ENCODE data around the gene RAI1.
"Not testable (repeated sequence)": the region's sequence is repeated elsewhere in the genome, so short reads cannot be mapped to it uniquely, and the experiment has no call there.

RAI1 gene

DNA sequence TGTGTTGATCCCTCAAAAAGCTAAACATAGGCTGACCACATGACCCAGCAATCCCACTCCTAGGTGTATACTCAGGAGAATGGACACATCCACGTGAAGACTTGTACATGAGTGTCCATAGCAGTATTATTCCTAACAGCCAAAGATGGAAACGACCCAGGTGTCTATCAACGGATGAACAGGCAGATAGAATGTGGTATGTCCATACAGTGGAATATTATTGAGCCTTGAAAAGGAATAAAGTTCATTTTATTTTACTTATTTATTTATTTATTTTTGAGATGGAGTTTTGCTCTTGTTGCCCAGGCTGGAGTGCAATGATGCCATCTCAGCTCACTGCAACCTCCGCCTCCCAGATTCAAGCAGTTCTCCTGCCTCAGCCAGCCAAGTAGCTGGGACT, 36.1 kb upstream of the RAI1 start:
- H3K4me1 ChIP-seq (ENCODE audit: control insufficient read depth, insufficient read depth, low read length); H3K27ac ChIP-seq (ENCODE audit: low read depth, low read length); H3K27me3 ChIP-seq (ENCODE audit: control insufficient read depth, insufficient read depth, low read length); H3K4me3 ChIP-seq (ENCODE audit: low read depth, low read length); H3K9ac ChIP-seq (ENCODE audit: low read length); H3K36me3 ChIP-seq (ENCODE audit: control insufficient read depth, insufficient read depth, low read length): not testable (repeated sequence)
- peaks cover 12% of the 10 kb centered on the region for H3K9me3 ChIP-seq (ENCODE audit: control insufficient read depth, insufficient read depth, low read depth, low read length)

DNA sequence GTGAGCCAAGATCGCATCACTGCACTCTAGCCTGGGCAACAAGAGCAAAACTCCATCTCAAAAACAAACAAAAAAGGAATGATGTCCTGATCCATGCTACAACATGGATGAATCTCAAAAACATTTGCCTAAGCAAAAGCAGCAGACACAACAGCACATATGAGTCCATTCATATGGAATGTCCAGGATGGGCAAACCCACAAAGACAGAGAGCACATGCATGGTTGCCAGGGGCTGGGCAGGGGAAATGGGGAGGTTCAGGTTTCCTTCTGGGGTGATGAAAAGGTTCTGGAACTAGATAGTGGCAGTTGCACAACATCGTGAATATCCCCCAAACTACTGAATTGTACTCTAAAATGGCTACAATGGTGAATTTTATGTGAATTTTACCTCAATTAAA, 35.3 kb upstream of the RAI1 start:
- Histone ChIP-seq H3K27ac (ENCODE audit: low read depth, low read length) (no peak overlapping the region), H3K4me1 (ENCODE audit: control insufficient read depth, insufficient read depth, low read length) (no peaks in the 10 kb centered on the region), H3K27me3 (ENCODE audit: control insufficient read depth, insufficient read depth, low read length) (no peaks in the 10 kb centered on the region), H3K9me3 (ENCODE audit: control insufficient read depth, insufficient read depth, low read depth, low read length) (peaks cover 18% of the 10 kb centered on the region), H3K9ac (ENCODE audit: low read length) (no peak overlapping the region), H3K36me3 (ENCODE audit: control insufficient read depth, insufficient read depth, low read length) (no peaks in the 10 kb centered on the region), H3K4me3 (ENCODE audit: low read depth, low read length) (no peak overlapping the region)

DNA sequence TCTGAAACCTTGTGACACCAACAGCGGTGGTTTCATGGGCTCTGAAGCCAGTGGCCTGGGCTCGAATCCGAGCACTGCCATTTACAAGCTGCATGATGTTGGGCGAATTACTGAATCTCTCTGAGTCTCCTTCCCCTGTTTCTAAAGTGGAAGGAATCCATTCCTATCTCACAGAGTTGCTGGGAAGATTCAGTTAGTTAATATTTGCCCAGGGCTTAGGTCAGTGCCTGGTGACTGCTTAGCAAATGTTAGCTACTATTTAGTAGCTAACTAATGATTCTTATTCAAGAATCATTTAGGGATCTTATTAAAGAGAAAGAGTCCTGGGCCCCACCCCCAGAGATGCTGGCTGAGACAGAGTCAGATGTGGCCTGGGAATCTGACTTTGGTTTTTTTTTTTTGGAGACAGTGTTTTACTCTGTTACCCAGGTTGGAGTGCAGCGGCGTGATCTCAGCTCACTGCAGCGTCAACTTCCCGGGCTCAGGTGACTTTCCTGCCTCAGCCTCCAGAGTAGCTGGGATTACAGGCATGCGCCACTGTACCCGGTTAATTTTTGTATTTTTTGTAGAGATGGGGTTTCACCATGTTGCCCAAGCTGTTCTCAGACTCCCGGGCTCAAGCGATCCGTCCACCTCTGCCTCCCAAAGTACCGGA, 33.6 kb upstream of the RAI1 start:
- Histone ChIP-seq H3K9me3 (ENCODE audit: control insufficient read depth, insufficient read depth, low read depth, low read length) (peaks cover 20% of the 10 kb centered on the region), H3K4me3 (ENCODE audit: low read depth, low read length) (no peak overlapping the region), H3K36me3 (ENCODE audit: control insufficient read depth, insufficient read depth, low read length) (no peaks in the 10 kb centered on the region), H3K27me3 (ENCODE audit: control insufficient read depth, insufficient read depth, low read length) (no peaks in the 10 kb centered on the region), H3K4me1 (ENCODE audit: control insufficient read depth, insufficient read depth, low read length) (no peaks in the 10 kb centered on the region), H3K9ac (ENCODE audit: low read length) (no peak overlapping the region), H3K27ac (ENCODE audit: low read depth, low read length) (no peak overlapping the region)

DNA sequence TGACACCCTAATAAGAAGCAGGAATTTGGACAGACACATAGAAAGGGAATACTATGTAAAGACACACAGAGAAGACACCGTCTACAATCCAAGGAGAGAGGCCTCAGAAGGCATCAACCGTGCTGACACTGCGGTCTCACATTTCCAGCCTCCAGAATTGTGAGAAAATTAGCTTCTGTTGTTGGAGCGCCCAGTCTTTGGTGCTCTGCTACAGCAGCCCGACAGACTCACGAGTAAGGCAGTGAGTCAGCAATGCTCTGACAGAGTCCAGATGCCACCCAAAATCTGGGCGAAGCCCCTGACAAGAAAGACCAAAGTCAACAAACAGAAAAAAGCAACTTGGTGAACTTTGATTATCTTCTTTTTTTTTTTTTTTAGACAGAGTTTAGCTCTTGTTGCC, 32.5 kb upstream of the RAI1 start:
- Histone ChIP-seq H3K27ac (ENCODE audit: low read depth, low read length) (no peak overlapping the region), H3K9me3 (ENCODE audit: control insufficient read depth, insufficient read depth, low read depth, low read length) (peaks cover 20% of the 10 kb centered on the region), H3K27me3 (ENCODE audit: control insufficient read depth, insufficient read depth, low read length) (no peaks in the 10 kb centered on the region), H3K4me1 (ENCODE audit: control insufficient read depth, insufficient read depth, low read length) (no peaks in the 10 kb centered on the region), H3K36me3 (ENCODE audit: control insufficient read depth, insufficient read depth, low read length) (no peaks in the 10 kb centered on the region), H3K4me3 (ENCODE audit: low read depth, low read length) (no peak overlapping the region), H3K9ac (ENCODE audit: low read length) (no peak overlapping the region)

DNA sequence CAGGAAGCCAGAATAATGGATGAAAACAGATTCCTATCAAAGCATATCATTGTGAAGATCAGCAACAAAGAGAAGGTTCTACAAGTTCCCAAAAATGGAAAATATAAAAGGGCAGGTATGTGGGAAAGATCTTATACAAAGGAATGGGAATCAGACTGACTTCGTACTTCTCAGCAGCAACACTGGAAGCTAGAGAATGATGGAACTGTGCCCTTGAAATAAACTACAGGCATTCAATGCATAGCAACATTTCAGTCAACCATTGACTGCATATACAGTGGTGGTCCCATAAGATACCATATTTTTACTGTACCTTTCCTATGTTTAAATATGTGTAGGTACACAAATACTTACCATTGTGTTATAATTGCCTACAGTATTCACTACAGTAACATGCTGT, 30.3 kb upstream of the RAI1 start:
- Histone ChIP-seq H3K4me3 (ENCODE audit: low read depth, low read length) (no peak overlapping the region), H3K36me3 (ENCODE audit: control insufficient read depth, insufficient read depth, low read length) (no peaks in the 10 kb centered on the region), H3K27ac (ENCODE audit: low read depth, low read length) (no peak overlapping the region), H3K27me3 (ENCODE audit: control insufficient read depth, insufficient read depth, low read length) (no peaks in the 10 kb centered on the region), H3K9me3 (ENCODE audit: control insufficient read depth, insufficient read depth, low read depth, low read length) (peaks cover 15% of the 10 kb centered on the region; the same call in 1 of the 2 replicates), H3K9ac (ENCODE audit: low read length) (no peak overlapping the region), H3K4me1 (ENCODE audit: control insufficient read depth, insufficient read depth, low read length) (no peaks in the 10 kb centered on the region)

DNA sequence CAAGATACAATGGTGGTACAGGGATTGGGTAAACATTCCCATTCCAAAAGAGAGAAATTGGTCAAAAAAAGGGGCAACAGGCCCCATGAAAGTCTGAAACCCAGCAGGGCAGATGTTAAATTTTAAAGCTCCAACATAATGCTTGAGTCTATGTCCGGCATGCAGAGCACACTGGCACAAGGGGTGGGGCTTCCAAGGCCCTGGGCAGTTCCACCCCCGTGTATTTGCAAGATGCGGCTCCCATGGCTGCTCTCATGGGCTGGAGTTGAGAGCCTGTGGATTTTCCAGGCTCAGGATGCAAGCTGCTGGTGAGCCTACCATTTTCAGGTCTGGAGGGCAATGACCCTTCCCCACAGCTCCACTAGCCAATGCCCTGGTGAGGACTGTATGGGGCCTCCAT, 27.9 kb upstream of the RAI1 start:
- Histone ChIP-seq H3K4me3 (ENCODE audit: low read depth, low read length) (no peak overlapping the region), H3K9ac (ENCODE audit: low read length) (no peak overlapping the region), H3K4me1 (ENCODE audit: control insufficient read depth, insufficient read depth, low read length) (no peaks in the 10 kb centered on the region), H3K27me3 (ENCODE audit: control insufficient read depth, insufficient read depth, low read length) (no peaks in the 10 kb centered on the region), H3K27ac (ENCODE audit: low read depth, low read length) (no peak overlapping the region), H3K36me3 (ENCODE audit: control insufficient read depth, insufficient read depth, low read length) (no peaks in the 10 kb centered on the region), H3K9me3 (ENCODE audit: control insufficient read depth, insufficient read depth, low read depth, low read length) (peaks cover 31% of the 10 kb centered on the region)

DNA sequence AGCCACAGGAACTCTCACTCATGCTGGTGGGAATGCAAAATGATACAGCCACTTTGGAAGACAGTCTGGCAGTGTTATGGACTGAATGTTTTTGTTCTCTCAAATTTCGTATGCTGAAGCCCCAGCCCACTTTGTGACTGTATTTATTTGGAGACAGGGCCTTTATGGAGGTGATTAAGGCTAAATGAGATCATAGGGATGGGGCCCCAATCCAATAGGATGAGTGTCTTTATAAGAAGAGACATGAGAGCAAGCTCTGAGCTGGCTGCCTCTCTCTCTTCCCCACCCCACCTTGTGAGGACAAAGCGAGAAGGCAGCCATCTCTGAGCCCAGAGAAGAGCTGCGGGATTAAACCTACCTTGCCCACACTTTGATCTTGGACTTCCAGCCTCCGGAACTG, 21.9 kb upstream of the RAI1 start:
- Histone ChIP-seq H3K9ac (ENCODE audit: low read length) (no peak overlapping the region), H3K9me3 (ENCODE audit: control insufficient read depth, insufficient read depth, low read depth, low read length) (peaks cover 27% of the 10 kb centered on the region), H3K27ac (ENCODE audit: low read depth, low read length) (no peak overlapping the region), H3K27me3 (ENCODE audit: control insufficient read depth, insufficient read depth, low read length) (no peaks in the 10 kb centered on the region), H3K4me3 (ENCODE audit: low read depth, low read length) (no peak overlapping the region), H3K36me3 (ENCODE audit: control insufficient read depth, insufficient read depth, low read length) (no peaks in the 10 kb centered on the region), H3K4me1 (ENCODE audit: control insufficient read depth, insufficient read depth, low read length) (peaks cover 7% of the 10 kb centered on the region; the same call in 1 of the 2 replicates)

DNA sequence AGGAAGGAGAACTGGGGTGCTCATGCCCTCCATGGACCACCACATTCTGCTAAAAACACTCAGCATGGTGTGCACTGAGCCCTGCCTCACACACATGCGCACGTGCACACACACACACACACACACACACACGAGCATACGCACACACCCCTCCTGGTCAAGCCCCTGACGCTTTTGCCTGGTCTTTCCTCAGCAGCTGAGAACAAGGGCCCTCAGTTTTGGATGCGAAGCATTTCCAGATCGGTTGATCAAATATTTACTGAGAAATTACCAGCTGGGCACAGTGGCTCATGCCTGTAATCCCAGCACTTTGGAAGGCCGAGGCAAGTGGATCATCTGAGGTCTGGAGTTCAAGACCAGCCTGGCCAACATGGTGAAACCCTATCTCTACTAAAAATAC, 20.1 kb upstream of the RAI1 start:
- no peaks in the 10 kb centered on the region for H3K36me3 ChIP-seq (ENCODE audit: control insufficient read depth, insufficient read depth, low read length)
- H3K27me3 ChIP-seq (ENCODE audit: control insufficient read depth, insufficient read depth, low read length): 0 out of 2 replicates have a peak, but pooled peaks cover 3% of the 10 kb centered on the region
- H3K9ac ChIP-seq (ENCODE audit: low read length): no peak overlapping the region
- H3K27ac ChIP-seq (ENCODE audit: low read depth, low read length): no peak overlapping the region
- H3K4me1 ChIP-seq (ENCODE audit: control insufficient read depth, insufficient read depth, low read length): peaks cover 7% of the 10 kb centered on the region; the same call in 1 of the 2 replicates
- H3K9me3 ChIP-seq (ENCODE audit: control insufficient read depth, insufficient read depth, low read depth, low read length): peaks cover 27% of the 10 kb centered on the region
- no peak overlapping the region for H3K4me3 ChIP-seq (ENCODE audit: low read depth, low read length)

DNA sequence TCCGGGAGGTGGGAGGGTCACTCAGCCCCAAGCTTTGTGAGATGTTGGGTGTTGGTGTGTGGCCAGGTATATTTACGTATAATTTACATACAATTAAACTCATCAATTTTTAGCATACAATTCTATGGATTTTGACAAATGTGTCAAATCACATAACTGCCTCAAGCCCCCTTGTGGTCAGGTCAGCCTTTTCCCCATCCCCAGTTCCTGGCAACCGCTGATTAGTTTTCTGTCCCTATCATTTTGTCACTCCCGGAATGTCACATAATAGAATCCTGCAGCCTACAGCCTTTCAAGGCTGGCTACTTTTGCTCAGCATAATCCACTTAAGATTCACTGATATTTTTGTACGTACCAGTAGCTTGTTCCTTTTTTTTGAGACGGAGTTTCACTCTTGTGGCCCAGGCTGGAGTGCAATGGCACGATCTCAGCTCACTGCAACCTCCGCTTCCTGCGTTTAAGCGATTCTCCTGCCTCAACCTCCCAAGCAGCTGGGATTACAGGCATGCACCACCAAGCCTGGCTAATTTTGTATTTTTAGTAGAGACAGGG, 19.3 kb upstream of the RAI1 start:
- H3K4me1 ChIP-seq (ENCODE audit: control insufficient read depth, insufficient read depth, low read length): peaks cover 7% of the 10 kb centered on the region; the same call in 1 of the 2 replicates
- H3K27ac ChIP-seq (ENCODE audit: low read depth, low read length): no peak overlapping the region
- peaks cover 4% of the 10 kb centered on the region; the same call in 1 of the 2 replicates for H3K27me3 ChIP-seq (ENCODE audit: control insufficient read depth, insufficient read depth, low read length)
- no peak overlapping the region for H3K9ac ChIP-seq (ENCODE audit: low read length)
- H3K36me3 ChIP-seq (ENCODE audit: control insufficient read depth, insufficient read depth, low read length): no peaks in the 10 kb centered on the region
- peaks cover 25% of the 10 kb centered on the region for H3K9me3 ChIP-seq (ENCODE audit: control insufficient read depth, insufficient read depth, low read depth, low read length)
- no peak overlapping the region for H3K4me3 ChIP-seq (ENCODE audit: low read depth, low read length)

DNA sequence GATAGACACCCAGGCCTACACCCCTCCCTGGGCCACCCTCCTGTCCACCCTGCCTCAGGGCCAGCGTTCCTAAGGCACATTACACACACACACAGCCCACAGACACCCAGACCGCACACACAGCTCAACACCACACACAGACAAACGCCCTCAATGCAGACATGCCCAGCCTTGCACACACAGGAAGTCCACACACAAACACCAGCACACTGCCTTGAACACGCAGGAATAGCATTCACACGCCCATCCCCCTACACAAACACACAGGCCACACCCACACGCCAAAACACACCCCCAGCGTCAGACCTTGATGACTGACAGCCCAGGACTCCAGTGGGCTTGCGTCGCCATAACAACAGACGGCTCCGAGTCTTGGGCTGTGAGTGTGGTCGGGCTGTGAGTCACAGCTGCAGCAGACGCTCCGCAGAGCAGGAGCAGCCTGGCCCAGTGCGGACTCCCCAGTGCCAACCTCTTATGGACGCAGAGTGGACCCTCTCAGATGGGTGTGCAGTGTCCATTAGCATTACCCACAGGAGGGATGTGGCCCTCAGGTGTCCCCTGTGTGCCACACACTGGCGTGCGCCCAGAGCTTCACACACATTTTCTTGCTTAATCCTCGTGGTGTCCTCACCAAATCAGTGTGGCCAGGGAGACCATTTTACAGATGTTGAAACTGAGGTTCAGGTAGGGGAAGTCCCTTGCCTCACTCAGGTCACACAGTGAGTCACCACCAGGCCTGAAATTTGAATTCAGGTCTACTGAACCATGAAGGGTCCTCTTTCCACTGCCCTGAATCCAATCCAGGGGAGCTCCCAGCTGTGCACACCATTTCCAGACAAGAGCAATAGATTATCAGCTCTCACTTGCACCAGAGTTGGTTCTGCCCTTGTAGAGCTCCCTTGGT, 17.8 kb upstream of the RAI1 start:
- Histone ChIP-seq H3K9me3 (ENCODE audit: control insufficient read depth, insufficient read depth, low read depth, low read length) (peaks cover 11% of the 10 kb centered on the region), H3K4me3 (ENCODE audit: low read depth, low read length) (no peak overlapping the region; the same call in 1 of the 2 replicates), H3K27ac (ENCODE audit: low read depth, low read length) (no peak overlapping the region), H3K36me3 (ENCODE audit: control insufficient read depth, insufficient read depth, low read length) (no peaks in the 10 kb centered on the region), H3K4me1 (ENCODE audit: control insufficient read depth, insufficient read depth, low read length) (peaks cover 7% of the 10 kb centered on the region; the same call in 1 of the 2 replicates), H3K27me3 (ENCODE audit: control insufficient read depth, insufficient read depth, low read length) (peaks cover 7% of the 10 kb centered on the region; the same call in 1 of the 2 replicates), H3K9ac (ENCODE audit: low read length) (no peak overlapping the region)

DNA sequence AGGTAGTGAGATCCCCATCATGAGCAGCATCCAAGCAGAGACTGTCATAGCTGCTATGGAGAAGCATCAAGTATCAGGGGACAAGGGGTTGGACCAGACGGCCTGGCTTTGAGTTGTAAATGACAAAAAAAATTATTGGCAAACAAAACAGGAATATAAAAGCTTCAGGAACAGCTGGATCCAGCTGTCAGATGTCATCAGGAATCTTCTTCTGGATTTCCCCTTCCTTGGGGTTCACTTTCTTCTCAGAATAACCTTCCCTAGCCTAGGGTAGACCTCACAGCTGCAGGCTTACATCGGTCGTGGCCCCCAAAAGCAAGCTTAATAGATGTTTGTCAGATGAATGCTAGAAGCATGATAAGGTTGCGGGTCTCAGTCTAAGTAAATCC, 17.2 kb upstream of the RAI1 start:
- Histone ChIP-seq H3K4me1 (ENCODE audit: control insufficient read depth, insufficient read depth, low read length) (peaks cover 7% of the 10 kb centered on the region; the same call in 1 of the 2 replicates), H3K9ac (ENCODE audit: low read length) (no peak overlapping the region), H3K9me3 (ENCODE audit: control insufficient read depth, insufficient read depth, low read depth, low read length) (peaks cover 6% of the 10 kb centered on the region), H3K27ac (ENCODE audit: low read depth, low read length) (no peak overlapping the region), H3K27me3 (ENCODE audit: control insufficient read depth, insufficient read depth, low read length) (peaks cover 7% of the 10 kb centered on the region; the same call in 1 of the 2 replicates), H3K4me3 (ENCODE audit: low read depth, low read length) (no peak overlapping the region), H3K36me3 (ENCODE audit: control insufficient read depth, insufficient read depth, low read length) (no peaks in the 10 kb centered on the region)
